Heart right ventricle (tissue), 16 donors: ENCODE measurements around the gene NKAIN1. TPM values are rescaled to one million over a fixed set of nuclear protein-coding genes. Genes with fewer than 3 reads are reported as not detected.
"Not testable (repeated sequence)": the region's sequence is repeated elsewhere in the genome, so short reads cannot be mapped to it uniquely, and the experiment has no call there.

Experiments
- ATAC-seq, 8 donors: fragments of 200-7000 bp; cut with Tn5 transposase; one replicate each; pipeline ENCODE4 v1.9.1; 2020; ENCODE audit warnings: mild to moderate bottlenecking in 8 of 8, moderate library complexity in 8 of 8, moderate number of reproducible peaks in 1 of 8
- DNase-seq, 2 donors: peaks; one replicate each; pipeline ENCODE4 v3.0.0-alpha.2; 2020
- H3K27ac ChIP-seq, 10 donors: fragments of 200-600 bp; sonication (generic) in 2 of 10; one replicate each; pipeline versions ENCODE4 v1.5.0 to v1.8.0; 2020 to 2022; ENCODE audit warnings: mild to moderate bottlenecking in 3 of 10
- H3K27me3 ChIP-seq, 7 donors: fragments of 200-600 bp; one replicate each; pipeline ENCODE4 v1.8.0; 2021 to 2022; ENCODE audit warnings: mild to moderate bottlenecking in 2 of 7
- H3K36me3 ChIP-seq, 9 donors: fragments of 200-600 bp; sonication (generic) in 1 of 9; one replicate each; pipeline versions ENCODE4 v1.5.0 to v1.8.0; 2020 to 2022; ENCODE audit warnings: mild to moderate bottlenecking in 2 of 9
- H3K4me1 ChIP-seq, 9 donors: fragments of 200-600 bp; sonication (generic) in 1 of 9; one replicate each; pipeline versions ENCODE4 v1.5.0 to v1.8.0; 2020 to 2022; ENCODE audit warnings: mild to moderate bottlenecking in 4 of 9
- H3K4me3 ChIP-seq, 10 donors: fragments of 200-600 bp; sonication (generic) in 2 of 10; one replicate each; pipeline versions ENCODE4 v1.5.0 to v1.8.0; 2020 to 2022; ENCODE audit warnings: mild to moderate bottlenecking in 7 of 10, moderate library complexity in 2 of 10
- H3K9me3 ChIP-seq, 11 donors: fragments of 200-600 bp in 10 of 11; sonication (generic) in 2 of 11; one replicate each; pipeline versions ENCODE4 v1.5.0 to v1.8.0; 2013 to 2022; ENCODE audit warnings: mild to moderate bottlenecking in 2 of 11, control low read depth in 1 of 11, moderate library complexity in 1 of 11
- WGBS, 2 donors: extraction: QIAGEN DNeasy Blood & Tissue Kit; methylation state at CpG; one replicate each; pipeline ENCODE4 v1.1.7; 2013; ENCODE audit warnings: inconsistent platforms in 1 of 2; 5-methylcytosine and 5-hydroxymethylcytosine counted together
- intact Hi-C, 10 donors: fragments of 100-400 bp; cut with DNase I; formaldehyde crosslinking; loops; one replicate each; pipeline versions ENCODE4 v1.11.1 to v1.14.2; 2022
- polyA plus RNA-seq, 2 donors: library from polyadenylated mRNA; stranded (reverse); fragments of 200-250 nt; gene quantifications; one replicate each; pipeline ENCODE4 v1.2.3, GENCODE V29; 2013
- total RNA-seq, 10 donors: library from RNA; stranded (reverse); fragmentation: NEBNext Ultra II Directional in 3 of 10; extraction: Animal tissue kit (Norgen Biotek cat#: 25700) in 3 of 10; gene quantifications; one replicate each; pipeline versions ENCODE4 v1.2.1 to v1.2.4, GENCODE V29; 2021 to 2023
- TF ChIP-seq, protein P1 (sequence below), 9 donors: fragments of 200-600 bp; sonication (generic) in 2 of 9; IDR thresholded peaks; one replicate each; pipeline versions ENCODE4 v1.5.0 to v1.8.0; 2021 to 2022; ENCODE audit warnings: antibody characterized with exemption in 9 of 9, mild to moderate bottlenecking in 5 of 9, moderate library complexity in 1 of 9
- donor health status: Arrhythmogenic right ventricular cardiomyopathy.
- donor health status: ischemic (EF 13 %, LVEDD 7.1; RV severe dilation, severe dysfunction).
- donor health status: healthy with polysubstance abuse.
- donor health status: DM: no; HTN: yes; CAD: no.
- donor health status: DM: no; HTN: no; CAD: no.
- donor health status: ischemic (EF 25% LVEDD 6.9; RV normal size, moderate dysfunction).
- donor health status: ischemic (EF 25% LVEDD 5.7; RV mildly dilated, moderate dysfunction).
- donor health status: healthy.
- donor health status: DM: yes; HTN: yes; CAD: no.
- donor health status: Ischemic cardiomyopathy.
- donor health status: ischemic (EF 35%, LVEDD 5.7; RV mildly dilated, moderate dysfunction).
- donor health status: nonischemic (EF 11% LVEDD 7.7; RV severe dilation, severe dysfunction).
- donor health status: DM: yes; HTN: yes; CAD: no.
- donor health status: PGD.
- donor health status: ischemic (EF 29% LVEDD 5.4; RV normal size, mild dysfunction).
- donor health status: nonischemic (EF 23%, LVEDD 6.1; RV moderate dilation, normal function).

Gene NKAIN1
- total and polyA plus RNA-seq, 12 donors, result 0.07 to 0.45 (median 0.21) TPM; not detected in 8

DNA sequence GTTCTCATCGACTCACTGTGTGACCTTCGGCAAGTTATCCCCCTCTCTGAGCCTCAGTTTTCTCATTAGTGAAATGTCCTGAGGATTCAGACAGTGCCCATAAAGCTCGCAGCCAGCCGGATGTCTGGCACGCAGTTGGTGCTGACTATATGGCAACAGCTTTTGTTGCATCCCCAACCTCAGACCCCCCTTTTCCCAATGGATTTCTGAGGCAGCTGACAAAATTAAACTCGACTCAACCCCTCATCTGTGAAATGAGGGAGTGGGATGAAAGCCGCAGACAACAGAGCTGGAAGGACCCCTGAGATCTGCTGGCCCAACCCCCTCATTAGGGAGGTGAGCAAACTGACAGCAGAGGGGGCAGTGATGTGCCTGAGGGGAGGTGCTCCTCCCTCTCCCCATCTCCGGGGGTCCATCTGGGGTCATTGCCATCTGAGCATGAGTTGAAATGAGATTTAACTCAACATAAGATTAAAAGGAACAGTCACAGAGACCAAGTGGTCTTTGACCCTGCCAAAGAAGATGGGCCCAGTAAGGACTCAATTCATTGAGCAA is 40.4 kb downstream of the NKAIN1 start:
- DNase-seq (no peak), ATAC-seq (no peak)
- Histone ChIP-seq H3K4me3 (no peak overlapping the region), H3K27ac (no peak overlapping the region), H3K27me3 (no peaks in the 10 kb centered on the region), H3K9me3 (no peaks in the 10 kb centered on the region), H3K4me1 (no peaks in the 10 kb centered on the region), H3K36me3 (no peaks in the 10 kb centered on the region)
- intact Hi-C loops, result no loop called here
- 74 to 77% methylated on average over 8 of the region's 8 CpGs for WGBS, 2 donors
- TF ChIP-seq, protein P1, sequence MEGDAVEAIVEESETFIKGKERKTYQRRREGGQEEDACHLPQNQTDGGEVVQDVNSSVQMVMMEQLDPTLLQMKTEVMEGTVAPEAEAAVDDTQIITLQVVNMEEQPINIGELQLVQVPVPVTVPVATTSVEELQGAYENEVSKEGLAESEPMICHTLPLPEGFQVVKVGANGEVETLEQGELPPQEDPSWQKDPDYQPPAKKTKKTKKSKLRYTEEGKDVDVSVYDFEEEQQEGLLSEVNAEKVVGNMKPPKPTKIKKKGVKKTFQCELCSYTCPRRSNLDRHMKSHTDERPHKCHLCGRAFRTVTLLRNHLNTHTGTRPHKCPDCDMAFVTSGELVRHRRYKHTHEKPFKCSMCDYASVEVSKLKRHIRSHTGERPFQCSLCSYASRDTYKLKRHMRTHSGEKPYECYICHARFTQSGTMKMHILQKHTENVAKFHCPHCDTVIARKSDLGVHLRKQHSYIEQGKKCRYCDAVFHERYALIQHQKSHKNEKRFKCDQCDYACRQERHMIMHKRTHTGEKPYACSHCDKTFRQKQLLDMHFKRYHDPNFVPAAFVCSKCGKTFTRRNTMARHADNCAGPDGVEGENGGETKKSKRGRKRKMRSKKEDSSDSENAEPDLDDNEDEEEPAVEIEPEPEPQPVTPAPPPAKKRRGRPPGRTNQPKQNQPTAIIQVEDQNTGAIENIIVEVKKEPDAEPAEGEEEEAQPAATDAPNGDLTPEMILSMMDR (IDR thresholded peaks at IDR 0.05), result no peak

DNA sequence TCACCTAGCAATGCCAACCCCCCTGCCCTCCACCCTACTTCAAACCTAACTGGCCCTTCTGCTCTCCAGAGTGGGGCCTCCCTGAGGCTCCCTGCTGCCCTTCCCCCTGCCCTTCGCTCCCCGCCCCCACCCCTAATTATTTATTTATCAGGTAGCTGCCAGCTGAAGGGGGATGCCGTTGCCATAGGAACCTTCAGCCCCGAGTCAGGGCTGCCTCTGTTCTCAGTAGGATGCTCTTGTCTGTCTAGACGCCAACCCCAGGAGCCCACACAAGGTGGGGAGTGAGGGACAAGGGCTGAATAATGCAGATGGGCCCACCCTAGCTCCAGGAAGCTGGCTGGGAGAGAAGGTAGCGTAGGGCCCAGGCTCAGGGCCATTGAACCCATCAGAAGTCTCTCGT is 41.1 kb downstream of the NKAIN1 start:
- H3K4me1 ChIP-seq, result no peaks in the 10 kb centered on the region
- no peak overlapping the region for H3K27ac ChIP-seq
- TF ChIP-seq, protein P1 (IDR thresholded peaks at IDR 0.05), result no peak
- H3K27me3 ChIP-seq, result no peaks in the 10 kb centered on the region
- H3K4me3 ChIP-seq, result no peak overlapping the region
- no peaks in the 10 kb centered on the region for H3K36me3 ChIP-seq
- intact Hi-C loops, result no loop called here
- ATAC-seq (no peak), DNase-seq (no peak)
- H3K9me3 ChIP-seq, result no peaks in the 10 kb centered on the region
- 44% methylated on average over 7 of the region's 7 CpGs for WGBS, 2 donors

DNA sequence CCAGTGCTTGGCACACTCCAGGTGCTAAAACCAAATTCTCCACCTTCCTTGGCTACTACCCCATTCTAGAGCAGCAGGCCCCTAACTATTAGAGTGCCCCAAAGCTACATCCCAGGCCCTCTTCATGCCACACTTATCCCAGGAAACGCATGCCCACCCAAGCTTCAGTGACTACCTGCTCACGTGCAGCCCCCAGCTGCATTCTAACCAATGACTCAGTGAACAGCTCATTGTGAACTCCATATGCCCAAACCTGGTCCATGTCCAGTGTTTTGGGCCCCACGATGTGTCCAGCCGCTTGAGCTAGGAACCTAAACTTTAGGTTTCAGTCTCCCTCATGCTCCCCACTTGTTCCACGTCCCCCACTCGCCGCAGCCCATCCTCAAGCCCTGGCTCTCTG is 41.5 kb downstream of the NKAIN1 start:
- TF ChIP-seq, protein P1 (IDR thresholded peaks at IDR 0.05), result no peak
- H3K4me1 ChIP-seq, result no peaks in the 10 kb centered on the region
- WGBS, 2 donors, result 72 to 82% methylated on average over 7 of the region's 7 CpGs
- intact Hi-C loops, result no loop called here
- DNase-seq, result no peak
- no peaks in the 10 kb centered on the region for H3K36me3 ChIP-seq
- no peaks in the 10 kb centered on the region for H3K27me3 ChIP-seq
- no peak overlapping the region for H3K27ac ChIP-seq
- no peak for ATAC-seq
- H3K4me3 ChIP-seq, result no peak overlapping the region
- H3K9me3 ChIP-seq, result no peaks in the 10 kb centered on the region

DNA sequence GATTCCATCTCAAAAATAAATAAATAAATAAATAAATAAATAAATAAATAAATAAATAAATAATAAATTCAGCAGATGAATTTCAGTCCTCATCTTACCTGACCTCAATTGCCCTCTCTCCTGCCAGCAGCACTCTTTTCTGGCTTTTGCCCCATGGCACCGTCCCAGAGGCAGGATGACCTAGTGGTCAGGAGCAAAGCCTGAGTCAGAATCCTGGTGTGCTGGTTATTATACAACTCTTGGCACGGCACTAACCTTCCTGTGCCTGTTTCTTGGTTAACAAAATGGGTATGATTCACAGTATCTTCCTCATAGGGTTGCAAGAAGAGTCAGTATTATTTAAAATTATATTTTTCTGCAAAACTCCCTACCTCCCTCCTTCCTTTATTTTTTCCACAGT is 43.0 kb downstream of the NKAIN1 start:
- Histone ChIP-seq H3K4me1 (no peaks in the 10 kb centered on the region), H3K27me3 (no peaks in the 10 kb centered on the region)
- 81 to 86% methylated on average over 2 of the region's 2 CpGs for WGBS, 2 donors

DNA sequence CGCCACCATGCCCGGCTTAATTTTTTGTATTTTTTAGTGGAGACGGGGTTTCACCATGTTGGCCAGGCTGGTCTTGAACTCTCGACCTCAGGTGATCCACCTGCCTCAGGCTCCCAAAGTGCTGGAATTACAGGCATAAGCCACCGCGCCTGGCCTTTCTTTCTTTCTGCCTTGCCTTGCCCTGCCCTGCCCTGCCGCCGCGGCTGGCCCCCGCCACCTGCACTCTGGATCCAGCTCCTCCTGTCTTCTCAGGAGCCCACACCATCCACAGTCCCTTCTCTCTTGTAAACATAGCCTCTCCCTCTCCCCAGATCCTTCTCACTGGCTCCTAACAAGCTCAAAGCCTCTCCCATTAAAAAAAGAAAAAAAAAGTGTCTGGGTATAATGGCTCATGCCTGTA is 44.4 kb downstream of the NKAIN1 start:
- ATAC-seq, H3K9me3 ChIP-seq, intact Hi-C loops, H3K4me1 ChIP-seq, H3K4me3 ChIP-seq, H3K27me3 ChIP-seq, H3K36me3 ChIP-seq, DNase-seq, H3K27ac ChIP-seq: not testable (repeated sequence)
- 85 to 96% methylated on average over 10 of the region's 10 CpGs for WGBS, 2 donors

More for the DNA sequence above, 43.0 kb downstream of the NKAIN1 start:
- ATAC-seq, result no peak
- DNase-seq, result no peak
- intact Hi-C loops, result no loop called here
- TF ChIP-seq, protein P1 (IDR thresholded peaks at IDR 0.05), result no peak
- H3K4me3 ChIP-seq, result no peak overlapping the region
- H3K9me3 ChIP-seq, result no peaks in the 10 kb centered on the region
- H3K36me3 ChIP-seq, result no peaks in the 10 kb centered on the region
- H3K27ac ChIP-seq, result no peak overlapping the region
